Ishikawa (cell line): ENCODE results near the gene FARS2.

Experiments
- CEBPB ChIP-seq: IDR thresholded peaks from 2 replicates; pipeline ENCODE4 v1.6.1; 2012
- CREB1 ChIP-seq: IDR thresholded peaks from 2 replicates; pipeline ENCODE4 v1.6.1; 2012; ENCODE audit warnings: low read depth
- EGR1 ChIP-seq: IDR thresholded peaks from 2 replicates; pipeline ENCODE4 v1.6.1; 2012
- EP300 ChIP-seq: IDR thresholded peaks from 2 replicates; pipeline ENCODE4 v1.6.1; 2012; ENCODE audit warnings: borderline replicate concordance
- FOXM1 ChIP-seq: IDR thresholded peaks from 2 replicates; pipeline ENCODE4 v1.6.1; 2012; ENCODE audit warnings: low read depth, borderline replicate concordance
- NFIC ChIP-seq: IDR thresholded peaks from 2 replicates; pipeline ENCODE4 v1.6.1; 2012
- RAD21 ChIP-seq: IDR thresholded peaks from 2 replicates; pipeline ENCODE4 v1.6.1; 2012; ENCODE audit warnings: low read depth
- TAF1 ChIP-seq: IDR thresholded peaks from 2 replicates; pipeline ENCODE4 v1.6.1; 2012; ENCODE audit warnings: low read depth, mild to moderate bottlenecking
- TCF12 ChIP-seq: IDR thresholded peaks from 2 replicates; pipeline ENCODE4 v1.6.1; 2012; ENCODE audit warnings: low read depth
- TEAD4 ChIP-seq: IDR thresholded peaks from 2 replicates; pipeline ENCODE4 v1.6.1; 2012
- YY1 ChIP-seq: IDR thresholded peaks from 2 replicates; pipeline ENCODE4 v1.6.1; 2012; ENCODE audit warnings: low read depth
- ZBTB7A ChIP-seq: IDR thresholded peaks from 2 replicates; pipeline ENCODE4 v1.6.1; 2012; ENCODE audit warnings: low read depth
- TF ChIP-seq, protein P1 (sequence below): IDR thresholded peaks from 2 replicates; pipeline ENCODE4 v1.6.1; 2012
- TF ChIP-seq, protein P2 (sequence below): IDR thresholded peaks from 2 replicates; pipeline ENCODE4 v1.6.1; 2012
- TF ChIP-seq, protein P3 (sequence below): IDR thresholded peaks from 2 replicates; pipeline ENCODE4 v1.6.1; 2012; ENCODE audit warnings: low read depth, mild to moderate bottlenecking

FARS2 gene

DNA sequence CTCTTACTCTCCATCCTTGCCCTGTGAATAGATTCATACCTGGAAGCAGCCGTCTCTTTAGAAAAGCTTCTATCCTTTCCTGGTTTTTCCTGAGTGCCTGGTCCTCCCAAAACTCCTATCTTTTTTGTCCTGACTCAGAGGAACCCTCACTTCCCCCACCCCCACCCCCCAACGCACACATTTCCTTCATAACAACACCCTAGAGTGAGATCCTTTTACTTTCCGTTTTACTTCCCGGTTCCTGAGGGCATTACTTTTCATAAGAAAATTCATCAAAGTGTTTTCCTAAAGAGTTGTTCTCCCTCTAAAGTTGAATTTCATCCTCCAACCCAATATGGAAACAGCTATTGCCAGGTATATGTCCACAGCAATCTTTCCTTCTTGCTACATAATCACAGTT lies 418.4 kb downstream of the FARS2 start:
- TF ChIP-seq TAF1 = no peak
- TF ChIP-seq EP300 = no peak
- TF ChIP-seq NFIC = no peak
- no peak for TF ChIP-seq TEAD4

DNA sequence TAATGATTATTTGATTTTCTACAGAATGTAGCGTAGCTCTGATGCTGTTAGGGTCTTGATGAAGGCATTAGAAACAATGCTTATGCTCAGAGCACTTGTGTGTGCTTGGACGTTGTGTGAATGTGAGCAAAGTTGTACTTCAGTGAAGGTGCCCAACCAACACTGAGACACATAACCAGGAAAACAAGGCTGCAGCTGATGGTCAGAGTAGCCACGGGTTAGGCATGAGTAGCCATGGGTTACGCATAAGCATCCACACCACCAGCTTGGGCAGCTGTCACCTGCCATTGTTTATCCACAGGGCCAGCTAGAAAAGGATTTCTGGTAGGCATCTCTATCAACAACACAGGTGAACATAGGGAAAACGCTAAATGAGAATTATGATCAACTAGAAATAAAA lies 418.8 kb downstream of the FARS2 start:
- TF ChIP-seq CREB1 (no peak), EP300 (no peak), FOXM1 (no peak), CEBPB (no peak)

DNA sequence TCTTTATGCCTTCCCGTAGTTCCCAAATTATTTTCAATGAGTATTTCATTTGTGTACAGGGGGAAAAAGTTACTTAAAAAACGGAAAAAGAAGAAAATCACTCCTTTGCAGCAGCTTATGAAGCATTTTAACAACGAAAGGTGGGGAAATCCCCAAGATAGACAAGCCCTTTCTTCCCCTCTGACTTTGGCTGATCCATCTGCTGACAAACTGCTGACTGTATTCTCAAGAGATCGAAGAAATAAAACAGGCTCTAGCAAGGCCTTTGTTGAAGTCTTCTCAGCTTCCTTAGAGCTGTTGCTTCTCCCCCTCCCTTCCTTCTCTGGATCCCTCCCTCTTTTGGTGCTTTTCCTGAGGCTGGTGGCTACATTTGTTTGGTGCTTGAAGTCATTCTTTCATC lies 420.2 kb downstream of the FARS2 start:
- TF ChIP-seq, protein P1, sequence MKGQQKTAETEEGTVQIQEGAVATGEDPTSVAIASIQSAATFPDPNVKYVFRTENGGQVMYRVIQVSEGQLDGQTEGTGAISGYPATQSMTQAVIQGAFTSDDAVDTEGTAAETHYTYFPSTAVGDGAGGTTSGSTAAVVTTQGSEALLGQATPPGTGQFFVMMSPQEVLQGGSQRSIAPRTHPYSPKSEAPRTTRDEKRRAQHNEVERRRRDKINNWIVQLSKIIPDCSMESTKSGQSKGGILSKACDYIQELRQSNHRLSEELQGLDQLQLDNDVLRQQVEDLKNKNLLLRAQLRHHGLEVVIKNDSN = no peak
- TF ChIP-seq TEAD4 = no peak
- TF ChIP-seq ZBTB7A = no peak
- no peak for TF ChIP-seq TCF12
- TF ChIP-seq, protein P2, sequence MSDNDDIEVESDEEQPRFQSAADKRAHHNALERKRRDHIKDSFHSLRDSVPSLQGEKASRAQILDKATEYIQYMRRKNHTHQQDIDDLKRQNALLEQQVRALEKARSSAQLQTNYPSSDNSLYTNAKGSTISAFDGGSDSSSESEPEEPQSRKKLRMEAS = no peak
- TF ChIP-seq RAD21 = no peak
- TF ChIP-seq, protein P3, sequence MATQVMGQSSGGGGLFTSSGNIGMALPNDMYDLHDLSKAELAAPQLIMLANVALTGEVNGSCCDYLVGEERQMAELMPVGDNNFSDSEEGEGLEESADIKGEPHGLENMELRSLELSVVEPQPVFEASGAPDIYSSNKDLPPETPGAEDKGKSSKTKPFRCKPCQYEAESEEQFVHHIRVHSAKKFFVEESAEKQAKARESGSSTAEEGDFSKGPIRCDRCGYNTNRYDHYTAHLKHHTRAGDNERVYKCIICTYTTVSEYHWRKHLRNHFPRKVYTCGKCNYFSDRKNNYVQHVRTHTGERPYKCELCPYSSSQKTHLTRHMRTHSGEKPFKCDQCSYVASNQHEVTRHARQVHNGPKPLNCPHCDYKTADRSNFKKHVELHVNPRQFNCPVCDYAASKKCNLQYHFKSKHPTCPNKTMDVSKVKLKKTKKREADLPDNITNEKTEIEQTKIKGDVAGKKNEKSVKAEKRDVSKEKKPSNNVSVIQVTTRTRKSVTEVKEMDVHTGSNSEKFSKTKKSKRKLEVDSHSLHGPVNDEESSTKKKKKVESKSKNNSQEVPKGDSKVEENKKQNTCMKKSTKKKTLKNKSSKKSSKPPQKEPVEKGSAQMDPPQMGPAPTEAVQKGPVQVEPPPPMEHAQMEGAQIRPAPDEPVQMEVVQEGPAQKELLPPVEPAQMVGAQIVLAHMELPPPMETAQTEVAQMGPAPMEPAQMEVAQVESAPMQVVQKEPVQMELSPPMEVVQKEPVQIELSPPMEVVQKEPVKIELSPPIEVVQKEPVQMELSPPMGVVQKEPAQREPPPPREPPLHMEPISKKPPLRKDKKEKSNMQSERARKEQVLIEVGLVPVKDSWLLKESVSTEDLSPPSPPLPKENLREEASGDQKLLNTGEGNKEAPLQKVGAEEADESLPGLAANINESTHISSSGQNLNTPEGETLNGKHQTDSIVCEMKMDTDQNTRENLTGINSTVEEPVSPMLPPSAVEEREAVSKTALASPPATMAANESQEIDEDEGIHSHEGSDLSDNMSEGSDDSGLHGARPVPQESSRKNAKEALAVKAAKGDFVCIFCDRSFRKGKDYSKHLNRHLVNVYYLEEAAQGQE = no peak
- no peak for TF ChIP-seq EP300
- no peak for TF ChIP-seq NFIC
- TF ChIP-seq YY1 = no peak

DNA sequence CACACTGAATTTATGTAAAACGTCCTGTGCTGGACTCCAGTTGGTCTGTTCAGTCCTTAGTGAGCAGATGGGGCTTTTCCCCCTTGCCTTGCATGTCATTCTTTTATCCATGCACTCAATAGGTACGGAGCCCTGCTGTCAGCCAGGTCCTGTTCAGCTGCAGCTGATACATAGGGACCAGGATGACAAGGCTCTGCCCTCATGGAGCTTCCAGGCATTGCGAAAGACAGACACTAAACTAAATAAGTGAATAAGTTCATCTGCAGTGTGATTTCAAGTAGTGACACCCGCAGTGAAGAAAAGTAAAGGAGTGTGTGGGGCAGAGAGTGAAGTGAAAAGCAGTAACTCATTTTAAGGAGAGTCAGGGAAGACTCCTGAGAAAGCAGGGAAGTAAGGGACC lies 421.2 kb downstream of the FARS2 start:
- TF ChIP-seq TCF12 (no peak), CREB1 (no peak), TAF1 (no peak), TEAD4 (no peak), FOXM1 (no peak), EP300 (no peak), YY1 (no peak), ZBTB7A (no peak), EGR1 (no peak), RAD21 (no peak), CEBPB (no peak), NFIC (no peak)
- TF ChIP-seq, protein P1 = no peak
- TF ChIP-seq, protein P3 = no peak
- TF ChIP-seq, protein P2 = no peak

DNA sequence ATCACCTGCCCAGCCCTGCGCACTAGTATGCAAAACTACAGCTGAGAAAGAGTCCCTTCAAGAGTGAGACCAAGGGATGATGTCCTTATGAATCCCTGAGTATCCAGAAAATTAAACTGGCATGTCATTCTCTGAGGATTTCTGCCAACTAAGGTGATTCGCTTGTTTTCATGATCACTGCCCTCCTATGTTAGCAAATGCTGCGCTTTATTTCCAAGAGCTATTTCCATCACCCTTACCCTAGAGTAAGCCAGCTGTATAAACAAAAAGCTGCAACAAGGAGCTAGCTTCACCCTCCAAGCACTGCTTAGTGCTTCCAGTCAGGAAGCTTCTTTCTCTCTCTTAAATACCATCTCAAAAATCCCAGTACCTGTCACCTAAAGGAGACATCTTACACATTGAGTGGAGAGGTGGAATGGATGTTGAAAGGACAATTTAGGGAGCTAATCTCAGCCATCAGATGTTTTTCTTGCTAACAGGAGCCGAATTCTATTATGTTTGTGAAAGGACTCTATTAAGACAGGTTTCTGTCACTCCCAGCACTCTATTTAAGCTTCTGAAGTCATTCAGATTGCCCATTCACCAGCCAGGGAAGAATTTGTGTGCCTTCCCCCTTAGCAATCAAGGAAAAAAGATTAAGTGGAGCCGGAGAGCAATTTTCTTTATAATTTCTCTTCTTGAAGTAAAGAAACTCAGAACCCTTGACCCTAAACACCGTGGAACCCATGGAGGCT lies 423.2 kb downstream of the FARS2 start:
- TF ChIP-seq EGR1 = no peak
- TF ChIP-seq TEAD4 = no peak
- TF ChIP-seq, protein P2 = no peak
- no peak for TF ChIP-seq TAF1
- no peak for TF ChIP-seq RAD21
- TF ChIP-seq YY1 = no peak
- TF ChIP-seq FOXM1 = no peak
- no peak for TF ChIP-seq CEBPB
- TF ChIP-seq EP300 = no peak
- TF ChIP-seq CREB1 = no peak

DNA sequence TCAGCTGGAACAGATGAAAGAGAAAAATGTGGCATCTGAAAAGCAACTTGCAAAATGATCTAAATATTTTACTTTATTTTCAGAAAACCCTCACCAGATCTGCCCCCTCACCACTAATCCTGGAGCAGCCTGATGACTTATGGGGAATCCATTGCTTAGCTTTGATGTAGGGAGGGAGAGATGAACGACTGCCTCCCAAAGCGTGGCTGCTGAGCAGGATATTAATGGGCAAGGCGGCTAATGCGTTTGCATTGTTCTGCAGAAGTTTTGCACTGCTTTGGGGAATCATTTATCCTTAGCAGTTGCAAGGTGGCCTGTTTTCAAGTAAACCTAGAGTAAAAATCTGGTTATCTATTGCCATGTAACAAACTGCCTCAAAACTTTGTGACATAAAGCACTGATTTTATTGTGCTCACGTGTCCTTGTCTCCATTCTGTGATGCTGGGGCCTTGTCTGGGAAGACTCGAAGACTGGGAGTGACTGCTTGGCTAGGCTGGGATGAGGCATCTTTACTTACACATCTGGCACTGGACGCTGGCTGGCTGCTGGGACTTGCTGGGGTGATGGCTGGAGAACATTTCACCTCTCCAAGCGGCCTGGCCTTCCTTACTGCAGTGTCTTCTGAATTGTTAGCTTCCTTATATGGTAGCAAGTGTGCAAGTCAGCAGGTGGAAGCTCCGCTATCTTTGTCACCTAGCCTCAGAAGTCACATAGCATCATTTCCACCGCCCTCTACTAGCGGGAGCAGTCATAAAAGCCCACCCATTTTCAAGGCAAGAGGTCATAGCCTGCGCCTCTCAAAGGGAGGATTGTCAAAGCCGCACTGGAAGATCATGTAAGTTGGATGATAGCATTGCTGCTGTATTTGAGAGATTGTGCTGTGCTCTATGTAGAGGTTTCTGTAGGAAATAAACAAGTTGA lies 432.2 kb downstream of the FARS2 start:
- TF ChIP-seq ZBTB7A = no peak
- TF ChIP-seq TAF1 = no peak
- no peak for TF ChIP-seq TEAD4
